ENCODE data around the gene B3GNT5. TPM values are rescaled to one million over a fixed set of nuclear protein-coding genes. Genes with fewer than 3 reads are reported as not detected.

Gene B3GNT5
- total and polyA plus RNA-seq, 9 of the 15 experiments (the other 6 are each of a cell fraction or from before 2014, with no cell fraction given) = 8.8 to 23.8 (median 14.4) TPM

DNA sequence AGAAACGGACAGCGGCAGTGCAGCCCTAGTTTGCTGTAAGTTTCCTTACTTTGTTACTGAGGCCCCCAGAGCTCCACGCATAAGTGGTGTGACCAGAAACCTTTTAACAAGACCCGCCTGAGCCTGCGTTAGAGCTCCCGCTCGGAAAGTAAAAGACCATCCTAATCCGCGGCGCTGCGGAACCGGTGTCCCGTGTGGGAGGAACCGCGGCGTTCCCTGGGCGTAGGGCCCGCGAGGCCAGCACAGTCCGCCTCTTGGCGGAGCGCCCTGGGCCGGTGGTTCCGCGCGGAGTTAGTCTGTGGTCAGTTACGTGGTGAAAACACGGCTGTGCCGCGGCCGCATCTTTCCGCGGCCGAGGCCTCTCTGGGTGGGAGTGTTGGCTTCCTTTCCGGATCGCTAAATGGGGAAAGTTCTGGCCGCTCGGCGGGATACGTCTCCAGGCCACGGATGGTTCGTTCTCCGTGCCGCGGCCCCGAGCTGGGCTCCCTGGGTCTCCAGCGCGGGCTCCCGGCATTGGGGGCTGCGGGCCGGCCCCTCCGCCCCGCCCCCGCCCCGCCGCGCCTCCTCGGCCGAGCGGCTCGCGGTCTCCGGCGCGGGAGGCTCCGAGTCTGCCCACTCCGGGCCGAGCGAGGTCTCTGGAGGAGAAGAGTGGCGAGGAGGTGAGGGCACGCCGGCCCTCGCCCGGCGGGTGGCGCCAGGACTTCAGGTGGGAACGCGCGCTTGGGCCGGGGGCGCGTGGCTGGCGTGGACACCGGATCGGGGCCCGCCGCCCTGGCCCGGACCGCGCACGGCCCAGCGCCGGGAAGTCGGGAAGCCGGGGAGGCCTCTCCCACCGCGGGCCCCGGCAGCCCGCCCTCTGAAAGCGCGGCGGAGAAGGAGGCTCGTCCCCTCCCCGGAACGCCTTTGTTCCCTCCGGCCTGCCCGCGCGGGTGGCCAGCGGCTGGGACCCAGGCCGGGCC lies 754 bp downstream of the B3GNT5 start (continued):
- TF ChIP-seq ZNF592 (IDR thresholded peaks at IDR 0.05) (peak; percentile 60; the same call in 1 of the 2 replicates), NR2C1 (IDR thresholded peaks at IDR 0.05) (no peak), NR2C1 (tag; IDR thresholded peaks at IDR 0.05) (no peak), HNRNPL (IDR thresholded peaks at IDR 0.05; ENCODE audit: low read depth, low read length) (peak; percentile 34; the same call in 1 of the 2 replicates), ZFP36 (IDR thresholded peaks at IDR 0.05; ENCODE audit: low read depth, low read length, partially characterized antibody) (peak; percentile 22), ZBTB33 (CRISPR knock-in tag; IDR thresholded peaks at IDR 0.05) (peak; percentile 19; the same call in 1 of the 2 replicates), CTBP1 (IDR thresholded peaks at IDR 0.05; ENCODE audit: borderline replicate concordance) (peak; percentile 3; the same call in 1 of the 2 replicates), ARID1B (IDR thresholded peaks at IDR 0.05) (0 out of 2 replicates have a peak, but pooled peaks have one; percentile 36), TBP (optimal IDR thresholded peaks at IDR 0.05; ENCODE audit: low read depth, low read length) (no peak), HCFC1 (IDR thresholded peaks at IDR 0.05; ENCODE audit: low read depth, low read length) (no peak)
- TF ChIP-seq, protein P1, sequence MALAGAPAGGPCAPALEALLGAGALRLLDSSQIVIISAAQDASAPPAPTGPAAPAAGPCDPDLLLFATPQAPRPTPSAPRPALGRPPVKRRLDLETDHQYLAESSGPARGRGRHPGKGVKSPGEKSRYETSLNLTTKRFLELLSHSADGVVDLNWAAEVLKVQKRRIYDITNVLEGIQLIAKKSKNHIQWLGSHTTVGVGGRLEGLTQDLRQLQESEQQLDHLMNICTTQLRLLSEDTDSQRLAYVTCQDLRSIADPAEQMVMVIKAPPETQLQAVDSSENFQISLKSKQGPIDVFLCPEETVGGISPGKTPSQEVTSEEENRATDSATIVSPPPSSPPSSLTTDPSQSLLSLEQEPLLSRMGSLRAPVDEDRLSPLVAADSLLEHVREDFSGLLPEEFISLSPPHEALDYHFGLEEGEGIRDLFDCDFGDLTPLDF (CRISPR knock-in tag; IDR thresholded peaks at IDR 0.05) = peak; percentile 44; the same call in 1 of the 2 replicates
